ENCODE results near the gene TMEM109. TPM values are rescaled to one million over a fixed set of nuclear protein-coding genes. Genes with fewer than 3 reads are reported as not detected.
A peak's percentile ranks its signal among the peaks of the same experiment; 100 is the strongest.

TMEM109 gene
- polyA plus RNA-seq, 1 donor from 2014 or later = 259 TPM

DNA sequence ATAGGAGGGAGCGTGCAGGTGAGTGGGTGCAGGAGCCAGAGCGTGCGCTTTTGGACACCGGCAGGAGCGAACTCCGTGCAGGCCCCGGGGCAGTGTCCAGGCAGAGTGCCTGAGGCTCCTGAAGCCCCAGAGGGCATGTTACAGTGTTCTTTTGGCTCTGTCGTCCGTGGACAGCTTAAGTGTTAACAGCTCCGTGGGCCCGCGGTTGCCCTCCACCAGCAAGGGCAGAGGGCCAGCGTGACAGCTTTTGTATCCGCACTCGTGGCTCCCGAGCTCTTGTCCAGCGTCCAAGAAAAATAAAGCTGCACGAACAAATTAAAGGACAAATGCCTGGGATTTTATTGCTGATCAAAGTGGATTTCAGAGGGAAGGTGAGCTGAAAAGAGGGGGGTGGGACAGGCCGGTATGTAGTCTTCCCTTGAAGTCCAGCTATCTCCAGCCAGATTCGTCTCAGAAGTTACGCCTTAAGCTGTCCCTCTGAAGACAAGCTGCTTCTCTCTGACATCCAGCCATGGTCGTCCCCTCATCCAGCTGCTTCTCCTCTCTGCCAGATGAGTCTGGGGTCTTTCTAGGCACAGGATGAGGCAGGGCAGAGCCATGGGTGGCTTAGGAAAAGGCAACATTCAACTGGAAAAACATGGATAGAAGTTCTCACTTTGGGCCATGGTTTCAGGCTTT is 968 bp upstream of the TMEM109 start:
- H3K36me3 Mint-ChIP-seq = no peaks in the 10 kb centered on the region
- peak overlapping the region; percentile 95 to 99 (median 97) for H3K27ac Mint-ChIP-seq
- peak overlapping the region in 3 of 4 donors; percentile 14 to 100 (median 99) for H3K4me3 Mint-ChIP-seq
- peaks cover 36 to 65% (median 48%) of the 10 kb centered on the region in 3 donors for H3K4me1 Mint-ChIP-seq
- peaks cover 0 to 4% (median 0%) of the 10 kb centered on the region in 3 donors for H3K9me3 Mint-ChIP-seq
- peaks cover 2% of the 10 kb centered on the region for H3K27me3 Mint-ChIP-seq

DNA sequence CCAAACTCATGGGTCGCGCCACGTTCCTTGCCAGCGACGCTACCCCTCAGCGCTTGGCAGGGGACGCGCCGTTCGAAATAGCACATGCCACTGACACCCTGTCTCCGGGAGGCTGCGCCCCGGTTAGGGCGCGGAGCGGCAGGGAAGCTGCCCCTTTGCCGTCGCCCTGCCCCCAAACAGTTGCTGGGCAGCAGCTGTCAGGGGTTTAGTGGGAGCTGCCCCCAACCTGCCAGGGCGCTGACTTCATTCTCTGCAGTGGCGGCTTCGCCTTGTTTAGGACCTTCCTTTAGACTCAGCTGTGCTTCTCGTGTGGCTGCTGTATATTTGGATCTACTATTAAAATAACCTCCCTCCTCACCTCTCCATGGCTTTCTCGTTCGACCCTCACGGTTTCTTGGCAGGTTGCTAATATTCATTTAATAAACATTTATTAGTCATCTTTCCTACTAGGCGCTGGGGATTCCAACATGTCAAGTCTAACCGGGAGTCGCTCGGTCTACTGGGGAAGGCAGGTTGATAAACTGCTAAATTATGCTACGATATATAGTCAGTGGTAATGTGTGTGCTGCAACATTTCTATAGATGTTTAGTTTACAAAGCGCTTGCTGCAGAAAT is 782 bp downstream of the TMEM109 start:
- Mint-ChIP-seq H3K9me3 (no peaks in the 10 kb centered on the region), H3K27me3 (peaks cover 2% of the 10 kb centered on the region), H3K36me3 (peaks cover 5% of the 10 kb centered on the region), H3K27ac (peak overlapping the region; percentile 91 to 95 (median 94)), H3K4me3 (peak overlapping the region; percentile 96 to 100 (median 99)), H3K4me1 (peaks cover 36 to 64% (median 42%) of the 10 kb centered on the region in 3 donors)

DNA sequence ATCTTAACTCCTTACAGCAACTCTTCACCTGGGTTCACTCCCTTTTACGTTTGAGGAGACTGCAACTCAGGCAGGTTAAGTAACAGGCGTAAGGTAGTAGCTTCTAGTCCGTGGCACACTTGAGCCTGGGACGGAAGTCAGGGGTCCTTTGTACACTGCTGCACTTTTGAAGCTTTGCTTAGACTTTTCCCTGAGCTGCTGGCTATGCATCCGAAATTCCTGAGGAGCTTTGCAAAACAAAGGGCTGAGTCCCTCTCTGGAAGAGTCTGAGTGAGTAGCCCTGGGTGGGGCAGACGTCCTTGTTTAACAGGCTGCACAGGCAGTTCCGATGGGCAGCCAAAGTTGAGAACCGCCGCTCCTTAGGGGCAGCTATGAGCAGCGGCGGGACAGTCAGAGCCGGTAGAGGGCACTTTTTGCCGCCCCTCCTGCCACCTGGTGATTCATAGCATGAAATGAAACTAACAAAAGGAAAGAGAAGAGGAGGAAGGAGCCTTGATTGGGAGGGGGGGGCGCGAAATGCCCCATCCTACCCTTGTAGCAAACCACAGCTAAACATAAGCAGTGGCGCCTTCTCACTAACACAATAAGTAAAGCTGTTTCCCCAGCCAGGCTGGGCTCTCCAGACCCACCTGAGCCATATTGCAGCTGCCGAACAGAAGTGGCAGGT is 1.4 kb downstream of the TMEM109 start:
- H3K36me3 Mint-ChIP-seq = peaks cover 7% of the 10 kb centered on the region
- no peaks in the 10 kb centered on the region for H3K27me3 Mint-ChIP-seq
- peak overlapping the region; percentile 96 to 100 (median 99) for H3K4me3 Mint-ChIP-seq
- no peaks in the 10 kb centered on the region for H3K9me3 Mint-ChIP-seq
- peak overlapping the region; percentile 91 to 95 (median 94) for H3K27ac Mint-ChIP-seq
- peaks cover 33 to 62% (median 36%) of the 10 kb centered on the region in 3 donors for H3K4me1 Mint-ChIP-seq

DNA sequence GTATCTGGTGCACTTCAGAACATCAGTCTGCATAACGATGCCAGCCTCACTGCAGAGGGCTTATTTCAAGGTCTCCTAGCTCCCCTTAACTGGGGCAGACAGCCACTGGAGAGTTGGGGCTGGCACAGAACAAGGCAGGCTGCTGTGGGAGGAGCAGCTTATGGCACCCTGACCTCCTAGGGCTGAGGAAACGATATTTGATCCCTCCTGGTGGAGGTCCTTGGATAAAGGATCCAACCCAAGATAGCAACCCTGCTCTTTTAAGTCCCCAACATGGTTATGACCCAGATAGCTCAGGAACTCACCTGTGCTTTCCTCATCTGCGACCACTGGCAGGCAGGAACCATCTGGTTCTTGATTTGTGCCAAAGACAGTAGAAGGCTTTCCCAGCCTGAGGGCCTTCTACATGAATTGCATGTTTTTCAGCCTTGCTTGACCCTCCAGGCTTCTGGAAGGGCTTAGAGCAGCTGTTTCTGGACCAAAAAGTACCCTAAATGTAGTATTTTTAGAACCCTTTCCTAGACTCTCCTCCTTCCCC is 2.8 kb downstream of the TMEM109 start:
- H3K27me3 Mint-ChIP-seq = no peaks in the 10 kb centered on the region
- peaks cover 26 to 53% (median 29%) of the 10 kb centered on the region in 3 donors for H3K4me1 Mint-ChIP-seq
- peak overlapping the region in 3 of 4 donors; percentile 55 to 99 (median 96) for H3K4me3 Mint-ChIP-seq
- peak overlapping the region in 2 of 3 donors; percentile 9 to 26 for H3K27ac Mint-ChIP-seq
- H3K9me3 Mint-ChIP-seq = no peaks in the 10 kb centered on the region
- H3K36me3 Mint-ChIP-seq = peaks cover 11% of the 10 kb centered on the region

DNA sequence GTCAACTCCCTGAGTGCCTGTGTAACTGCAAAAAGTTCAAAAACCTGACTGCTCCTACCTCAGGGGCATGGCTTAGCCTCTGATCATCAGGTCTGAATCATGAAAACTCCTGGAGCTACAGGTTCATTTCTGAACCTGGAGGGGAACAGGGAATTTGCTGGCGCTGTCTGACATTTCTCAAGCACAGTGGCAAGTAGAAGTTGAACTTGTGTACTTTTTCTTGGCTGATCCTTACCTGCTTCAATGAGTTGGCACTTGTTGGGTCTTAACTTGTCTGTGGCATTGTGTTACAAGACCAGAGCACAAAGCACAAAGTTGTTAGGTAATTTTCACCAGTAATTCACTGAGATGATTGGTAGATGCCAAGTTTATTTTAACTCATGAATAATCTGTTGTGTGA is 3.3 kb downstream of the TMEM109 start:
- peaks cover 13% of the 10 kb centered on the region for H3K36me3 Mint-ChIP-seq
- H3K4me1 Mint-ChIP-seq = peaks cover 26 to 48% (median 29%) of the 10 kb centered on the region in 3 donors
- H3K9me3 Mint-ChIP-seq = no peaks in the 10 kb centered on the region
- H3K4me3 Mint-ChIP-seq = peak overlapping the region in 1 of 4 donors; percentile 96
- H3K27me3 Mint-ChIP-seq = peaks cover 2% of the 10 kb centered on the region
- H3K27ac Mint-ChIP-seq = peak overlapping the region in 1 of 3 donors; percentile 9

DNA sequence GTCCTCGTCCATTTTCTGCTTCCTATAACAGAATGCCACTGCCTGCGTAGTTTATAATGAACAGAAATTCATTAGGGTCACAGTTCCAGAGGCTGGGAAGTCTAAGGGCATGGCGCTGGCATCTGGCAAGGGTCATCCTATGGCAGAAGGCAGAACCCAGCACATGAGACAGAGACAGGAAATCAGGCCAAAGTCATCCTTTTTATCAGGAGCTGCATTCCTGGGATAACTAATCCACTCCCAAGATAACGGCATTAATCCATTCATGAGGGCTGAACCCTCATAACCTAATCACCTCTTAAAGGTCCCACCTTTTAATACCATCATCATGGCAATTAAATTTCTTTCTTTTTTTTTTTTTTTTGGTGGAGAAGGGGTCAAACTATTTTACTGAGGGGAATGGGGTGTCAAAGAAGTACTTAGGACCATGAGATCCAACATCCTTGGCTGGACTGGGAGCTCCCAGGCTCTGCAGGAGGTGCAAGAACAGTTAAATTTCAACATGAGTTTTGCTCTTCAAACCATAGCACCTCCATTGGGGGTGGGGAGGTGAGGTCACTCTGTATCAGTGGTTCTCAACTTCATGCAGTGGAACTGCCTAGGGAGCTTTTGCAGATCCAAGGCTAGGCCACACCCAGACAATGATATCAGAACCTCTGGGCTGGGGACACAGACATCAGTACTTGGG is 4.4 kb downstream of the TMEM109 start:
- Mint-ChIP-seq H3K27me3 (peaks cover 5% of the 10 kb centered on the region), H3K4me1 (peaks cover 26 to 48% (median 31%) of the 10 kb centered on the region in 3 donors), H3K27ac (no peak overlapping the region), H3K9me3 (no peaks in the 10 kb centered on the region), H3K36me3 (peaks cover 15% of the 10 kb centered on the region), H3K4me3 (no peak overlapping the region)

DNA sequence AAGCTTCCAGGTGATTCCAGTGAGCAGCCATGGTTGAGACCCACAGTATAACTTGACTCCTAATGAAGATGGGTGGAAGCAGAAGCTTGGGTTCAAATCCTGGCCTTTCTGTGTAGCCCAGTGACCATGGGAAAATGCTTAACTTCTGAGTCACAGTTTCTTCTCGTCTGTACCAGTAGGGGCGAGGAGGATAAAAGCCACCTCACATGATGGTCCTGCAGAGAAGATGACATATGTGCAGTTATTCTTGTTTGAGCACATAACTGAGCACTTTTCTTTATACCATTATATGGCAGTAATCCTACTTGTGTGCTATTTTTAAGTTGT is 4.9 kb downstream of the TMEM109 start:
- H3K9me3 Mint-ChIP-seq = no peaks in the 10 kb centered on the region
- peaks cover 25 to 46% (median 29%) of the 10 kb centered on the region in 3 donors for H3K4me1 Mint-ChIP-seq
- H3K27ac Mint-ChIP-seq = peak overlapping the region in 1 of 3 donors; percentile 34
- peaks cover 7% of the 10 kb centered on the region for H3K27me3 Mint-ChIP-seq
- peak overlapping the region in 1 of 4 donors; percentile 46 for H3K4me3 Mint-ChIP-seq
- peaks cover 15% of the 10 kb centered on the region for H3K36me3 Mint-ChIP-seq

DNA sequence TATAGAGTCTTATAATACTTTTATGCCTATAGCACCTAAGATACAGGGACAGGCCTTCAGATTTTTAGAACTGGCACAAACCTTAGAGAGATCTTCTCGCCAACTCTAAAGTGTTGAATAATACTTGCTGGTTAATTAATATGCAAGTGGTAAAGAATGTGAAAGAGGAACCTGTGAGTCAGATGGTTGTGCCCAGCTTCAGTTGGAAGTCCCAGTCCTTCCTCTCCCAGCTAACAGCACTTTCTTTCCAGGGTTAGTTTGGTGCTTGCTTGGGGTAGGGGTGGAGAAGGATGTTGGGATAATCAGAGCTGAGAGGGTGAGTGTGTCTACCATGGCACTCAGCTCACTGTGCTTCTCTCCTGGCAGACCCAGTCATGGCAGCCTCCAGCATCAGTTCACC is 5.4 kb downstream of the TMEM109 start:
- H3K27me3 Mint-ChIP-seq = peaks cover 10% of the 10 kb centered on the region
- H3K9me3 Mint-ChIP-seq = no peaks in the 10 kb centered on the region
- peak overlapping the region in 2 of 3 donors; percentile 34 to 88 for H3K27ac Mint-ChIP-seq
- peaks cover 28 to 49% (median 28%) of the 10 kb centered on the region in 3 donors for H3K4me1 Mint-ChIP-seq
- H3K4me3 Mint-ChIP-seq = peak overlapping the region; percentile 21 to 79 (median 46)
- peaks cover 15% of the 10 kb centered on the region for H3K36me3 Mint-ChIP-seq

DNA sequence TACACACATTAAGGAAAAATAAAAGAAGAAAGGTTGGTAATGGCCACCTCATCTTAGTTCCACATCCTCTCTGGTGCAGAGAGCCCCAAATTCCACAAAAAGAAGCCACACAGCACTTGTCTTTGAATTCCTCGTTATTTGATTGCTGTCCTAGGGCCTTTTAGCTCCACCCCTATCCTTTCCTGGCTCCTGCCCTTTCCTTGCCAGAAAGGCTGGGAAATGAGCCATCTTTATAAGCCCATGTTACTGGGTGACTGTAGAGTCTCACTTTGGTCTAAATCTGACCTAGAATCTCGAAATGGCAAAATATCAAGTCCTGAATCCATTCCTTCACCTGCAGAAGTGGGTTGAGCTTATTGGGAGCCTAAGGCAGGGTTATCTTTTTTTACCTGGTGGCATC is 6.0 kb downstream of the TMEM109 start:
- H3K27ac Mint-ChIP-seq = no peak overlapping the region
- H3K4me1 Mint-ChIP-seq = peaks cover 26 to 47% (median 28%) of the 10 kb centered on the region in 3 donors
- peak overlapping the region in 3 of 4 donors; percentile 46 to 79 (median 47) for H3K4me3 Mint-ChIP-seq
- peaks cover 10% of the 10 kb centered on the region for H3K27me3 Mint-ChIP-seq
- no peaks in the 10 kb centered on the region for H3K9me3 Mint-ChIP-seq
- peaks cover 15% of the 10 kb centered on the region for H3K36me3 Mint-ChIP-seq

DNA sequence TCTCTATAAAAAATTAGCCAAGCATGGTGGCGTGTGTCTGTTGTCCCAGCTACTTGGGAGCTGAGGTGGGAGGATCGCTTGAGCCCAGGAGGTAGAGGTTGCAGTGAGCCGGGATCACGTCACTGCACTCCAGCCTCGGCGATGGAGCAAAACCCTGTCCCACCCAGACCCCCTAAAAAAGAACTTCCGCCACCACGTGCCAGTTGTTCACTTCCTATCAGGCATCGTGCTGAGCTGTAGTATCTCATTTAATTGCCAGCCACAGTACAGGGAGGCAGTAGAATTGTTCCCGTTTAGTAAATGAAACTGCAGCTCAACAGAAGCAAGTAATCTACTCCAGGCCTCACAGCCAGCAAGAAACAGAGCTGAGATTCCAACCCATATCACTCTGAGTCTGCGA is 7.3 kb downstream of the TMEM109 start:
- Mint-ChIP-seq H3K9me3 (no peaks in the 10 kb centered on the region), H3K36me3 (peaks cover 15% of the 10 kb centered on the region), H3K4me1 (peaks cover 24 to 45% (median 32%) of the 10 kb centered on the region in 3 donors), H3K4me3 (peak overlapping the region in 2 of 4 donors; percentile 52 to 54), H3K27me3 (peaks cover 14% of the 10 kb centered on the region), H3K27ac (no peak overlapping the region)

DNA sequence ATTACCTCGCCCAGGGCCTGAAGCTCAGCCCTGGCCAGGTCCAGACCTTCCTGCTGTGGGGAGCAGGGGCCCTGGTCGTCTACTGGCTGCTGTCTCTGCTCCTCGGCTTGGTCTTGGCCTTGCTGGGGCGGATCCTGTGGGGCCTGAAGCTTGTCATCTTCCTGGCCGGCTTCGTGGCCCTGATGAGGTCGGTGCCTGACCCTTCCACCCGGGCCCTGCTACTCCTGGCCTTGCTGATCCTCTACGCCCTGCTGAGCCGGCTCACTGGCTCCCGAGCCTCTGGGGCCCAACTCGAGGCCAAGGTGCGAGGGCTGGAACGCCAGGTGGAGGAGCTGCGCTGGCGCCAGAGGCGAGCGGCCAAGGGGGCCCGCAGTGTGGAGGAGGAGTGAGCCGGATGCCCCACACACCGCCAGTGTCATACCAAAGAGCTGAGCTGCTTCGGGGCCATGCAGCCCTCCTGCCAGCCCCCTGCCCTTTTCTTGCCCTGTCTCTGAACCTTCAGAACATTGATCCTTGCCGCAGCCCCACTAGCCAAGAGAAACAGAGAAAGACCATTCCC is 7.9 kb downstream of the TMEM109 start:
- H3K4me1 Mint-ChIP-seq = peaks cover 21 to 39% (median 27%) of the 10 kb centered on the region in 3 donors
- H3K36me3 Mint-ChIP-seq = peaks cover 15% of the 10 kb centered on the region
- H3K4me3 Mint-ChIP-seq = no peak overlapping the region
- H3K9me3 Mint-ChIP-seq = no peaks in the 10 kb centered on the region
- no peak overlapping the region for H3K27ac Mint-ChIP-seq
- H3K27me3 Mint-ChIP-seq = peaks cover 14% of the 10 kb centered on the region

DNA sequence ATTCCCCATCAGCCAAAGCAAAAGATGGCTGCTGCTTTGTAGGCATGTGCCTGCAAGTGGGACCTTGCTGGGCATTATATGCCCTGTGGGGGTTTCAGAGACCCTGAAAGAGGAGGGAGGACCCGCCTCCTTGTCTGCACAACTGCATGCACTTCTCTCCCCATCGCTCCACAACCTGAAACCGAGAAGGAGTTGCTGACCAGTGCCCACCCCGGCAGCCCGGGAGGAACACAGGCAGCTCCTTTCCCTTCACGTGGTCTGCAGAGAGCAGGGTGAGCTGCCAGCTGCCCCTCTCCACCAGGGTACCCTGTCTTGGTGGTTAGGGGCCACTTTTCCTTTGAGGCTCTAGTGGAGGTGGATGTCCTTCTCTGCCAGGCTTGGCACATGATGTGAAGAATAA is 8.9 kb downstream of the TMEM109 start:
- Mint-ChIP-seq H3K36me3 (peaks cover 15% of the 10 kb centered on the region), H3K27me3 (peaks cover 14% of the 10 kb centered on the region), H3K4me1 (peaks cover 21 to 33% (median 24%) of the 10 kb centered on the region in 3 donors), H3K9me3 (no peaks in the 10 kb centered on the region), H3K4me3 (peak overlapping the region in 1 of 4 donors; percentile 43), H3K27ac (no peak overlapping the region)

DNA sequence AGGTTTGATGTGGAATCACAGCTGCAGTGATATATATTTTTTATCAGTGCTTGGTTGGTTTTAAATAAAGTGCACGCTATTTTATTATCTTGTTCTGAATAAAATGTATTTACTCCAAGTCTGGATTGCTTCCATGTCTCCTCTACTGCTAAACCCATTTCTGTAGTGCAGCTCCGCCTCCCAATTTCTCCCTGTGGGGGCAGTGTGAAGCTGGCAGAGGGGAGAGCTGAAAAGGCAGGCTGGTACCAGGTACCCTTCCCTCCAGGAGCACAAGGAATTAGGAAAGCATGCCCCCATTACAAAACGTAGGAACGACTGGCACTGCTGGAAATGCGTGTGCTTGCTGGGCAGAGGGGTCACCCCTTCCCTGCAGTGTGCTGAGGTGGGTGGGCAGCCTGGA is 9.4 kb downstream of the TMEM109 start:
- peaks cover 15% of the 10 kb centered on the region for H3K36me3 Mint-ChIP-seq
- no peak overlapping the region for H3K27ac Mint-ChIP-seq
- H3K4me1 Mint-ChIP-seq = peaks cover 21 to 31% (median 24%) of the 10 kb centered on the region in 3 donors
- H3K4me3 Mint-ChIP-seq = peak overlapping the region in 3 of 4 donors; percentile 38 to 47 (median 43)
- peaks cover 14% of the 10 kb centered on the region for H3K27me3 Mint-ChIP-seq
- H3K9me3 Mint-ChIP-seq = no peaks in the 10 kb centered on the region

DNA sequence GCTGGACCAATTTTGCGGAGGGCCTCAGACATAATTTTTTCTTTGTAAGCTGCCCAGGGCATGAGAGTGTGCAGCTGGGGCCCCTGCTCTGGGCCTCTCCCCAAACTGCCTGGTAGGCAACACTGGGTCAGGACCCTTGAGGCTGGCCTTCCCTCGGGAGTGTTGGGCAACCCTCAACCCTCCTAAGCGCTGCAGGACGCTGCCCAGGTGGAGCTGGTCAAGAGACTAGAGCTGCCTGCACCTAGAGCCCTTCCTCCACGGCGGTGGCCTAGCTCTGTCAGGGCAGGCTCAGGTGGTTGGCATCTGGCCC is 9.8 kb downstream of the TMEM109 start:
- peaks cover 21 to 31% (median 24%) of the 10 kb centered on the region in 3 donors for H3K4me1 Mint-ChIP-seq
- H3K36me3 Mint-ChIP-seq = peaks cover 15% of the 10 kb centered on the region
- peaks cover 14% of the 10 kb centered on the region for H3K27me3 Mint-ChIP-seq
- no peaks in the 10 kb centered on the region for H3K9me3 Mint-ChIP-seq
- H3K4me3 Mint-ChIP-seq = peak overlapping the region; percentile 43 to 84 (median 62)
- no peak overlapping the region for H3K27ac Mint-ChIP-seq
